K562 (cell line): ENCODE data around the gene PCLAF. TPM values are rescaled to one million over a fixed set of nuclear protein-coding genes. Genes with fewer than 3 reads are reported as not detected.
A peak's percentile ranks its signal among the peaks of the same experiment; 100 is the strongest.

Experiments used
- CBX3 ChIP-seq, 2 experiments: IDR thresholded peaks; 1 replicate in 1 of 2; 2 replicates in 1 of 2; pipeline ENCODE4 v1.6.1; 2012; ENCODE audit warnings: inconsistent platforms in 2 of 2, low read length in 2 of 2, borderline replicate concordance in 1 of 2, control low read depth in 1 of 2
- CBX5 ChIP-seq: IDR thresholded peaks from 2 replicates; pipeline ENCODE4 v1.6.1; 2014; ENCODE audit warnings: low read depth, borderline replicate concordance
- CEBPG ChIP-seq, 3 experiments: fragments of 200-800 bp in 1 of 3; sonication (Bioruptor generic) in 1 of 3; sonication (generic) in 1 of 3; formaldehyde crosslinking in 1 of 3; IDR thresholded peaks in 2 of 3; conservative IDR thresholded peaks in 1 of 3; 2 replicates each; pipeline versions ENCODE4 v1.6.1 to v1.8.0; 2016 to 2022; ENCODE audit warnings: missing compliant biosample characterization in 2 of 3, missing genetic modification characterization in 2 of 3, mild to moderate bottlenecking in 1 of 3, missing genetic modification reagents in 1 of 3
- CREB1 ChIP-seq, 2 experiments: sonication (generic) in 1 of 2; formaldehyde crosslinking in 1 of 2; IDR thresholded peaks; 2 replicates each; pipeline versions ENCODE4 v1.6.1 to v1.8.0; 2012 to 2022; ENCODE audit warnings: inconsistent platforms in 1 of 2, mild to moderate bottlenecking in 1 of 2, missing genetic modification reagents in 1 of 2, moderate library complexity in 1 of 2
- HEY1 ChIP-seq: fragments of 250-450 bp; sonication (Bioruptor Pico); IDR thresholded peaks from 2 replicates; pipeline ENCODE4 v1.5.0; 2020; ENCODE audit warnings: mild to moderate bottlenecking, moderate library complexity, borderline replicate concordance
- LARP7 ChIP-seq: fragments of 450-650 bp; IDR thresholded peaks from 2 replicates; pipeline ENCODE4 v1.6.1; 2016
- MEIS2 ChIP-seq: fragments of 450-650 bp; IDR thresholded peaks from 2 replicates; pipeline ENCODE4 v1.6.1; 2014; ENCODE audit warnings: mild to moderate bottlenecking; ENCODE audit not compliant: partially characterized antibody
- MNT ChIP-seq, 2 experiments: fragments of 450-650 bp; conservative IDR thresholded peaks; 2 replicates each; pipeline ENCODE4 v1.6.1; 2017; ENCODE audit warnings: mild to moderate bottlenecking in 2 of 2, moderate library complexity in 2 of 2
- MYBL2 ChIP-seq, 2 experiments: fragments of 450-650 bp in 1 of 2; sonication (generic) in 1 of 2; formaldehyde crosslinking in 1 of 2; IDR thresholded peaks; 2 replicates each; pipeline versions ENCODE4 v1.6.1 to v1.8.1; 2017 to 2022; ENCODE audit warnings: borderline replicate concordance in 1 of 2, inconsistent platforms in 1 of 2, low read depth in 1 of 2, mild to moderate bottlenecking in 1 of 2, missing genetic modification reagents in 1 of 2, moderate library complexity in 1 of 2
- RCOR1 ChIP-seq, 2 experiments: IDR thresholded peaks; 2 replicates each; pipeline ENCODE4 v1.6.1; 2012; ENCODE audit warnings: low read depth in 2 of 2, low read length in 2 of 2, borderline replicate concordance in 1 of 2, improper control_type of control experiment in 1 of 2
- SIN3B ChIP-seq: fragments of 450-650 bp; IDR thresholded peaks from 2 replicates; pipeline ENCODE4 v1.6.1; 2017; ENCODE audit warnings: low read depth, mild to moderate bottlenecking, moderate library complexity
- SMARCA4 ChIP-seq: fragments of 450-650 bp; IDR thresholded peaks from 2 replicates; pipeline ENCODE4 v1.6.1; 2016
- SP1 ChIP-seq: sonication (generic); formaldehyde crosslinking; IDR thresholded peaks from 2 replicates; pipeline ENCODE4 v1.8.1; 2022; ENCODE audit warnings: mild to moderate bottlenecking, missing genetic modification reagents
- SRSF7 ChIP-seq: fragments of 200-400 bp; formaldehyde crosslinking; optimal IDR thresholded peaks from 2 replicates; pipeline ENCODE3; 2017; ENCODE audit warnings: mild to moderate bottlenecking, low read depth, low read length
- TRIM24 ChIP-seq, 2 experiments: fragments of 450-650 bp; IDR thresholded peaks; 2 replicates each; pipeline ENCODE4 v1.6.1; 2016
- TRIM28 ChIP-seq: fragments of 450-650 bp; IDR thresholded peaks from 2 replicates; pipeline ENCODE4 v1.6.1; 2017
- YBX1 ChIP-seq: fragments of 450-650 bp; IDR thresholded peaks from 2 replicates; pipeline ENCODE4 v1.7.1; 2016; ENCODE audit warnings: mild to moderate bottlenecking
- ZBTB12 ChIP-seq: fragments of 250-450 bp; sonication (Bioruptor Pico); IDR thresholded peaks from 2 replicates; pipeline ENCODE4 v1.4.0; 2020
- ZEB2 ChIP-seq: fragments of 450-650 bp; IDR thresholded peaks from 2 replicates; pipeline ENCODE4 v1.6.1; 2016
- ZFP91 ChIP-seq: sonication (generic); formaldehyde crosslinking; IDR thresholded peaks from 2 replicates; pipeline ENCODE4 v1.8.0; 2022; ENCODE audit warnings: mild to moderate bottlenecking, missing genetic modification reagents
- ZNF507 ChIP-seq: conservative IDR thresholded peaks from 2 replicates; pipeline ENCODE4 v1.6.1; 2017; ENCODE audit warnings: missing genetic modification characterization, missing compliant biosample characterization
- ZNF589 ChIP-seq: fragments of 200-800 bp; sonication (Bioruptor generic); IDR thresholded peaks from 2 replicates; pipeline ENCODE4 v1.6.1; 2016; ENCODE audit warnings: low read depth, missing genetic modification characterization, missing compliant biosample characterization
- polyA plus RNA-seq, 8 experiments: library from polyadenylated mRNA; depleted of rRNA in 4 of 8; stranded (reverse) in 5 of 8; unstranded in 3 of 8; fragments of >200 nt; fragmentation: Nextera tagmentation in 2 of 8; fragmentation: Illumina TruSeq in 1 of 8; extraction: Ambion mirVana in 2 of 8; extraction: Trizol in 1 of 8; gene quantifications; 2 replicates each; pipeline versions ENCODE4 v1.2.1 to v1.2.3, GENCODE V29; 2011 to 2014; ENCODE audit warnings: inconsistent platforms in 1 of 8, missing spikeins in 1 of 8
- total RNA-seq, 7 experiments: library from RNA; depleted of rRNA in 6 of 7; stranded (reverse); fragments of >200 nt in 6 of 7; fragmentation: Illumina TruSeq in 2 of 7; extraction: Trizol in 2 of 7; gene quantifications; 2 replicates each; pipeline versions ENCODE4 v1.2.1 to v1.2.3, GENCODE V29; 2011 to 2021; ENCODE audit warnings: low replicate concordance in 1 of 7
- TF ChIP-seq, protein P1 (sequence below), 2 experiments: fragments of 250-450 bp in 1 of 2; fragments of 450-650 bp in 1 of 2; sonication (Bioruptor Pico) in 1 of 2; IDR thresholded peaks; 2 replicates each; pipeline versions ENCODE4 v1.6.1 to v1.8.0; 2016 to 2021; ENCODE audit warnings: mild to moderate bottlenecking in 2 of 2, moderate library complexity in 2 of 2, missing compliant biosample characterization in 1 of 2, missing genetic modification characterization in 1 of 2

PCLAF gene
- total and polyA plus RNA-seq, 9 of the 15 experiments (the other 6 are each of a cell fraction or from before 2014, with no cell fraction given): 112 to 881 (median 360) TPM

GRCh38 chr15:64430000-64430735 is 48.9 kb upstream of the PCLAF start (continued):
- TF ChIP-seq MYBL2 (IDR thresholded peaks at IDR 0.05; ENCODE audit: low read depth): no peak
- TF ChIP-seq MYBL2 (CRISPR knock-in tag; IDR thresholded peaks at IDR 0.05; ENCODE audit: borderline replicate concordance): no peak
- TF ChIP-seq TRIM28: no peak
- no peak for TF ChIP-seq YBX1
- 0 out of 3 replicates have a peak, but pooled peaks of 1 of the 2 experiments have one; percentile 9 for TF ChIP-seq CBX3 (IDR thresholded peaks at IDR 0.05; ENCODE audit: borderline replicate concordance in 1 of 2, low read length in 2 of 2)
- no peak for TF ChIP-seq CBX5
- TF ChIP-seq LARP7: no peak
- TF ChIP-seq SIN3B: no peak
- TF ChIP-seq CEBPG (CRISPR knock-in tag; IDR thresholded peaks at IDR 0.05): 0 out of 2 replicates have a peak, but pooled peaks have one; percentile 25
- TF ChIP-seq CEBPG (tag; conservative IDR thresholded peaks at IDR 0.05 in 1 of 2, IDR thresholded peaks at IDR 0.05 in 1 of 2): no peak
- TF ChIP-seq RCOR1 (IDR thresholded peaks at IDR 0.05; ENCODE audit: borderline replicate concordance in 1 of 2, low read depth in 2 of 2, low read length in 2 of 2): peak; percentile 84 to 96; a peak in 3 of 4 replicates
- peak; percentile 41; the same call in 1 of the 2 replicates for TF ChIP-seq ZEB2
- no peak for TF ChIP-seq CREB1 (IDR thresholded peaks at IDR 0.05)
- no peak for TF ChIP-seq CREB1 (CRISPR knock-in tag; IDR thresholded peaks at IDR 0.05)
- no peak; a peak in 2 of 4 replicates for TF ChIP-seq TRIM24 (IDR thresholded peaks at IDR 0.05)
- TF ChIP-seq, protein P1, sequence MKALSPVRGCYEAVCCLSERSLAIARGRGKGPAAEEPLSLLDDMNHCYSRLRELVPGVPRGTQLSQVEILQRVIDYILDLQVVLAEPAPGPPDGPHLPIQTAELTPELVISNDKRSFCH (CRISPR knock-in tag; IDR thresholded peaks at IDR 0.05): no peak
- TF ChIP-seq, protein P1 (tag; IDR thresholded peaks at IDR 0.05): no peak
- no peak for TF ChIP-seq HEY1
- TF ChIP-seq MNT (conservative IDR thresholded peaks at IDR 0.05): 0 out of 4 replicates have a peak, but pooled peaks of 1 of the 2 experiments have one; percentile 28
- peak; percentile 56; the same call in 1 of the 2 replicates for TF ChIP-seq SP1 (CRISPR knock-in tag)
- peak; percentile 69 for TF ChIP-seq MEIS2
- TF ChIP-seq ZNF589 (CRISPR knock-in tag): no peak
- TF ChIP-seq SMARCA4: peak; percentile 83
- TF ChIP-seq ZFP91 (CRISPR knock-in tag): no peak
- TF ChIP-seq ZNF507: no peak
- TF ChIP-seq ZBTB12 (CRISPR knock-in tag): no peak
- TF ChIP-seq SRSF7: no peak
